Mesendoderm (in vitro differentiated cells): ENCODE results near the gene GPI.

ENCODE experiments used
- DNase-seq: peaks from one replicate; pipeline ENCODE4 v3.0.0; 2013
- H2AK5ac ChIP-seq: 2 replicates; pipeline ENCODE4 v1.6.1; 2013; ENCODE audit warnings: low read length, inconsistent platforms
- H2BK120ac ChIP-seq: 2 replicates; pipeline ENCODE4 v1.6.1; 2013; ENCODE audit warnings: low read depth, mild to moderate bottlenecking, low read length, moderate library complexity, mixed read lengths
- H2BK15ac ChIP-seq: replicated peaks from 2 replicates; pipeline ENCODE4 v1.6.1; 2013; ENCODE audit warnings: low read depth, mild to moderate bottlenecking, moderate library complexity
- H2BK5ac ChIP-seq: 2 replicates; pipeline ENCODE4 v1.6.1; 2013; ENCODE audit warnings: low read length, inconsistent platforms
- H3K18ac ChIP-seq: 2 replicates; pipeline ENCODE4 v1.6.1; 2013; ENCODE audit warnings: mild to moderate bottlenecking, low read length, mixed read lengths
- H3K23ac ChIP-seq: one replicate; pipeline ENCODE4 v1.6.1; 2013; ENCODE audit warnings: low read length
- H3K27ac ChIP-seq: 2 replicates; pipeline ENCODE4 v1.5.1; 2013; ENCODE audit warnings: low read depth, mild to moderate bottlenecking, inconsistent platforms, low read length, moderate library complexity
- H3K27me3 ChIP-seq: 2 replicates; pipeline ENCODE4 v1.6.1; 2013; ENCODE audit warnings: low read length, control low read depth, mild to moderate bottlenecking, inconsistent platforms; ENCODE audit not compliant: insufficient read depth, poor library complexity
- H3K36me3 ChIP-seq: 2 replicates; pipeline ENCODE4 v1.6.1; 2013; ENCODE audit warnings: low read length, inconsistent platforms; ENCODE audit not compliant: control insufficient read depth, insufficient read depth
- H3K4ac ChIP-seq: one replicate; pipeline ENCODE4 v1.6.1; 2013; ENCODE audit warnings: low read depth, mild to moderate bottlenecking, low read length, moderate library complexity
- H3K4me1 ChIP-seq: 2 replicates; pipeline ENCODE4 v1.6.1; 2013; ENCODE audit warnings: low read depth, low read length, inconsistent platforms; ENCODE audit not compliant: control insufficient read depth
- H3K4me2 ChIP-seq: 2 replicates; pipeline ENCODE4 v1.6.1; 2013; ENCODE audit warnings: low read length
- H3K4me3 ChIP-seq: 2 replicates; pipeline ENCODE4 v1.5.1; 2013; ENCODE audit warnings: mild to moderate bottlenecking, low read length
- H3K56ac ChIP-seq: one replicate; pipeline ENCODE4 v1.6.1; 2013; ENCODE audit warnings: low read length
- H3K79me1 ChIP-seq: 2 replicates; pipeline ENCODE4 v1.6.1; 2013; ENCODE audit warnings: low read length, inconsistent platforms
- H3K79me2 ChIP-seq: 2 replicates; pipeline ENCODE4 v1.6.1; 2013; ENCODE audit warnings: mild to moderate bottlenecking, low read length; ENCODE audit not compliant: control insufficient read depth, insufficient read depth
- H3K9ac ChIP-seq: 2 replicates; pipeline ENCODE4 v1.6.1; 2013; ENCODE audit warnings: low read length, inconsistent platforms
- H4K5ac ChIP-seq: one replicate; pipeline ENCODE4 v1.6.1; 2013; ENCODE audit warnings: low read length
- H4K8ac ChIP-seq: one replicate; pipeline ENCODE4 v1.6.1; 2013; ENCODE audit warnings: low read depth, mild to moderate bottlenecking, control low read depth, low read length, moderate library complexity
- WGBS: extraction: QIAGEN DNeasy Blood & Tissue Kit; methylation state at CpG from one replicate; pipeline ENCODE4 v1.1.7; 2013; ENCODE audit warnings: low lambda C conversion rate, missing lambda C conversion rate; ENCODE audit not compliant: insufficient coverage; ENCODE audit errors: extremely low coverage; 5-methylcytosine and 5-hydroxymethylcytosine counted together

Gene GPI

GRCh38 chr19:34426096-34426661 lies 61.2 kb downstream of the GPI start:
- no peak overlapping the region for H3K56ac ChIP-seq
- no peak overlapping the region for H2BK120ac ChIP-seq
- H4K8ac ChIP-seq = no peak overlapping the region
- H2BK15ac ChIP-seq = no peak overlapping the region
- peaks cover 2% of the 10 kb centered on the region for H3K79me1 ChIP-seq
- no peak overlapping the region for H3K4ac ChIP-seq
- H3K79me2 ChIP-seq = peaks cover 27% of the 10 kb centered on the region
- WGBS = no CpG with 5 or more reads among the region's 8 CpGs
- no peaks in the 10 kb centered on the region for H3K4me1 ChIP-seq
- no peak overlapping the region for H4K5ac ChIP-seq
- no peak overlapping the region for H3K4me3 ChIP-seq
- H2BK5ac ChIP-seq = no peak overlapping the region
- no peaks in the 10 kb centered on the region for H3K36me3 ChIP-seq
- no peak overlapping the region for H3K27ac ChIP-seq
- no peak overlapping the region for H3K4me2 ChIP-seq
- no peak overlapping the region for H3K18ac ChIP-seq
- H3K9ac ChIP-seq = no peak overlapping the region
- no peaks in the 10 kb centered on the region for H3K27me3 ChIP-seq
- no peak for DNase-seq
- H2AK5ac ChIP-seq = no peak overlapping the region
- H3K23ac ChIP-seq = no peak overlapping the region

GRCh38 chr19:34428549-34429285 lies 63.7 kb downstream of the GPI start:
- peak overlapping the region; percentile 51 for H2AK5ac ChIP-seq
- peak overlapping the region; percentile 48 for H2BK120ac ChIP-seq
- H3K4me3 ChIP-seq = peak overlapping the region; percentile 99
- peak overlapping the region; percentile 99 for H3K9ac ChIP-seq
- peak overlapping the region; percentile 100 for H3K18ac ChIP-seq
- H2BK15ac ChIP-seq = no peak overlapping the region
- H3K4me2 ChIP-seq = peak overlapping the region; percentile 95
- H2BK5ac ChIP-seq = no peak overlapping the region
- peak overlapping the region; percentile 74 for H3K23ac ChIP-seq
- H3K27ac ChIP-seq = peak overlapping the region; percentile 47
- no peaks in the 10 kb centered on the region for H3K36me3 ChIP-seq
- no peak overlapping the region for H4K8ac ChIP-seq
- peaks cover 6% of the 10 kb centered on the region for H3K79me1 ChIP-seq
- no peaks in the 10 kb centered on the region for H3K4me1 ChIP-seq
- no peak overlapping the region for H4K5ac ChIP-seq
- H3K79me2 ChIP-seq = peaks cover 46% of the 10 kb centered on the region
- DNase-seq = peak; percentile 36
- H3K27me3 ChIP-seq = no peaks in the 10 kb centered on the region
- peak overlapping the region; percentile 98 for H3K56ac ChIP-seq
- H3K4ac ChIP-seq = peak overlapping the region; percentile 99
- no CpG with 5 or more reads among the region's 68 CpGs for WGBS

- H3K79me1 ChIP-seq = peaks cover 9% of the 10 kb centered on the region
- H3K18ac ChIP-seq = no peak overlapping the region
- no peaks in the 10 kb centered on the region for H3K4me1 ChIP-seq
- no peak overlapping the region for H3K4me2 ChIP-seq
- H4K8ac ChIP-seq = no peak overlapping the region
- no peak overlapping the region for H3K4me3 ChIP-seq
- H4K5ac ChIP-seq = no peak overlapping the region
- peaks cover 51% of the 10 kb centered on the region for H3K79me2 ChIP-seq
- H3K36me3 ChIP-seq = no peaks in the 10 kb centered on the region
- H3K56ac ChIP-seq = no peak overlapping the region
- H2BK15ac ChIP-seq = no peak overlapping the region
- no peak overlapping the region for H3K4ac ChIP-seq
- H3K9ac ChIP-seq = peak overlapping the region; percentile 54
- no peak overlapping the region for H3K27ac ChIP-seq
- H2BK5ac ChIP-seq = no peak overlapping the region
- no peaks in the 10 kb centered on the region for H3K27me3 ChIP-seq
- H2BK120ac ChIP-seq = no peak overlapping the region
- DNase-seq = no peak
- no peak overlapping the region for H3K23ac ChIP-seq
- no CpG with 5 or more reads among the region's 9 CpGs for WGBS
- no peak overlapping the region for H2AK5ac ChIP-seq
Observed at GRCh38 chr19:34429553-34429952, 64.6 kb downstream of the GPI start.

- no peak overlapping the region for H3K27ac ChIP-seq
- H3K23ac ChIP-seq = no peak overlapping the region
- peak; percentile 75 for DNase-seq
- H3K4ac ChIP-seq = no peak overlapping the region
- peak overlapping the region; percentile 25 for H3K9ac ChIP-seq
- no peak overlapping the region for H4K8ac ChIP-seq
- no peak overlapping the region for H3K18ac ChIP-seq
- no peak overlapping the region for H3K4me2 ChIP-seq
- H3K36me3 ChIP-seq = no peaks in the 10 kb centered on the region
- H2BK120ac ChIP-seq = no peak overlapping the region
- H2BK5ac ChIP-seq = no peak overlapping the region
- no peak overlapping the region for H3K4me3 ChIP-seq
- H3K4me1 ChIP-seq = no peaks in the 10 kb centered on the region
- H2AK5ac ChIP-seq = no peak overlapping the region
- H3K79me2 ChIP-seq = peaks cover 54% of the 10 kb centered on the region
- WGBS = no CpG with 5 or more reads among the region's 6 CpGs
- peaks cover 9% of the 10 kb centered on the region for H3K79me1 ChIP-seq
- H3K27me3 ChIP-seq = no peaks in the 10 kb centered on the region
- H4K5ac ChIP-seq = no peak overlapping the region
- H2BK15ac ChIP-seq = no peak overlapping the region
- H3K56ac ChIP-seq = no peak overlapping the region
Observed at GRCh38 chr19:34430738-34431625, 66.0 kb downstream of the GPI start.

- Histone ChIP-seq H2BK15ac (no peak overlapping the region), H3K23ac (no peak overlapping the region), H3K27me3 (no peaks in the 10 kb centered on the region), H4K5ac (no peak overlapping the region), H3K27ac (no peak overlapping the region), H2BK120ac (no peak overlapping the region), H3K79me1 (peaks cover 9% of the 10 kb centered on the region), H3K9ac (no peak overlapping the region), H3K36me3 (no peaks in the 10 kb centered on the region), H3K4me3 (no peak overlapping the region), H3K4me2 (no peak overlapping the region), H3K18ac (no peak overlapping the region), H2AK5ac (no peak overlapping the region), H3K4me1 (no peaks in the 10 kb centered on the region), H3K79me2 (peaks cover 55% of the 10 kb centered on the region), H4K8ac (no peak overlapping the region), H2BK5ac (no peak overlapping the region), H3K4ac (no peak overlapping the region), H3K56ac (no peak overlapping the region)
- DNase-seq = no peak
- no CpG with 5 or more reads among the region's 2 CpGs for WGBS
Observed at GRCh38 chr19:34431681-34432402, 66.8 kb downstream of the GPI start.
